Stimulated activated CD4-positive, alpha-beta T cell treated with anti-CD3 and anti-CD28 coated beads, Interleukin-2, amount 100 ng/mL, for 24 hours (primary cell): Measurements from ENCODE around the gene COL1A1.

Experiments
- DNase-seq, 2 donors: peaks; one replicate each; pipeline ENCODE4 v3.0.0-alpha.2; 2020

The COL1A1 gene

DNA sequence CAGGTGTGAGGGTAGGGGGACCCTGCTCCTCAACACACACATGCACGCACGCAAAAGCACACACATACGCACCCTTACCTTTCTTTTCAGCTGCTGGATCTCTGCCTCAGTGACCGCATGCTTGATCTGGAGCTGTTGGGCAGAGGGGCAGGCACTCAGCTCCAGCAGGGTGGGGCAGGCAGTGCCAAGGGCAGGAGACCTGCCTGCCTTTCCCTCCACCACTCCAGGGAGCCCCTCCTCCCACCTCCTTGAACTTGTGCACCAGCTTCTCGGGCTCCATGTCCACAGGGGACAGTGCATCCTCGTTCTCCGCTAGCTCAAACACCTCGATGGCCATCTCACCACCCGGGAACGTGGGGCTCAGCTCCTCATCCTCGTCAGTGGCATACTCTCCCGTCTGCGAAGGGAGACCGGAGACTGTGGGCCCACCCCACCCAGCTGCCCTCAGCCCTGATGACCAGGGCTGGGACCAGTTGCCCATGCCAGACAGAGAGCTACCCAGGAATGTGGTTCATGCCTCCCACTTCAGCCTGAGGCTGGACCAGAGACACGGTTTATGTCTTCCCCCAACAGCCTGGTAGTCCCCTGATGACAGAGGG is 62.1 kb downstream of the COL1A1 start:
- DNase-seq: no peak

DNA sequence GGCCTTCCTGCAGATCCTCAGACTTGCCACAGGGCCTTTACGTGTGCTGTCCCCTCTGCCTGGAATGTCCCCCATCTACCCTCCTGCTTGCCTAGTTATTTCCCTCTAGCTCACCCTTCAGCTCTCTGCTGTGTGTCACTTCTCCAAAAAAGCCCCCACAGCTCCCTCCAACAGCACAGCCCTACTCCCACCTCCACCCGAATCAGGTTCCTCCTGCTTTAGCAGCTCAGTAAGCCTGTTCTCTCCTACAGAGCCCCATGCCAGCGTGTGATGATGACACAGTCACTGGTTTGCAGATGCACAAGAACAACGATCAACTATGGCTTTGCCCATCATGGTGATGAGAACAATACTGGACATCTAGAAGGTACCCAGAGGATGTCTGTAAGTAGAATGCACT is 64.4 kb downstream of the COL1A1 start:
- DNase-seq: no peak

DNA sequence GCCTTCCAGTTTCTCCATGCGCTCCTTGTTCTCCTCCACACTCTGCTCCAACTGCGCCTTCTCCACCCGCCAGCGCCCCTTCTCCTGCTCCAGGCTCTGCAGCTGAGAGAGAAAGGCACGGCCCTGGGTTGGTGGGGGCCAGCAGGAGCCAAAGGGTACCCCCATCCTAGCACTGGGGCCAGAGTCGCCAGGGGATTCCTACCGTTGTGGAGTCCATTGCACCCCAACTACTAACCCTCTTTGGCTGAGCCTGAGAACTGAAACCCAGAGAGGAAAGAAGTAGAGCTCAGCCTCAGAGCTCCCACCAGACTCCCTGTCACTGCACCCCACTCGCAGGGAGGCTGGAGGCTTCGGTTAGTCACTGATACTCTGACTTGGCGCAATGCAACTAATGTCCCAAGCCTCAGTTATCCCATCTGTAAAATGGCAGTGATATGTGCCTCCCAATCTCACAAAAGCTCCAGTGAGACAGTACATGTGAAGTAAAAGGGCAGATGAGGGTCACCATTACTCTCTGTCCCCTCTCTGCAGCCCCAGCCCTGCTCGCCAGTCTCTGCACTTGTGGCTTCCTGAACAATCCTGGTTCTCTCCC is 65.2 kb downstream of the COL1A1 start:
- no peak for DNase-seq

DNA sequence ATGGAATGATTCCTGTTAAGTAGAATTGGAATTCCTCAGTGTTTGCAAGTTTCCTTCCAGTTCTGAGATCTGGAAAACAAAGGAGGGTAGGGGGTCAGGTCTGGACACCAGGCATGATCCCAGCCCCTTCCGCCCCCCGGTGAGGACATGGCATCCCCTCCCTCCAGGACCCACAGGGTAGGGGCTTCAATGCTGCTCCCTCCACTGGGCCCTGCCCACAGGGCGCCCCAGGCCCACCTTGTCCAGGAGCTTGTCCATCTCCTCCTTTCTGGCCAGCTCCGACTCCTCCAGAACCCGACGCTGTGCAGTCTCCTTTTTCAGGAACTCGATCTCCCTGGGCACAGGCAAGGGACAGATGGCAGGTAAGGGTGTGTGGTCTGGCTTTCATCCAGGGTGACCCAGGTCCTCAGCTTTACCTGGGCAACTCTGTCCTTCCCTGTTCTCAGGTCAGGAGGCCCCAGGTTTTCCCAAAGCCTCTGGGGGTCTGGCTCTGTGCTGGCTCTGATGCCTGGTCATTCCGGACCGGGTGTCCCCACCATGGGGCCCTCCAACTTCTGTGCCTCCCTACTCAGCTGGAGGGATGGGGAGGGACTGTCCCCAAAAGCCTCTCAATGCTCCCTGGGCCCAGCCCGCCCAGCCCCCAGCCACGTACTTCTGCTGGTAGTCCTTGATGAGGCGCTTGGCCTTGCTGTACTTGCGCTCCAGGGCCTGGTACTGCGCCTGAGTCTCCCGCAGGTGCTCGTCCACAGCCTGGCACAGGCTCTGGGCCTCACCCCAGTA is 65.9 kb downstream of the COL1A1 start:
- DNase-seq: no peak

DNA sequence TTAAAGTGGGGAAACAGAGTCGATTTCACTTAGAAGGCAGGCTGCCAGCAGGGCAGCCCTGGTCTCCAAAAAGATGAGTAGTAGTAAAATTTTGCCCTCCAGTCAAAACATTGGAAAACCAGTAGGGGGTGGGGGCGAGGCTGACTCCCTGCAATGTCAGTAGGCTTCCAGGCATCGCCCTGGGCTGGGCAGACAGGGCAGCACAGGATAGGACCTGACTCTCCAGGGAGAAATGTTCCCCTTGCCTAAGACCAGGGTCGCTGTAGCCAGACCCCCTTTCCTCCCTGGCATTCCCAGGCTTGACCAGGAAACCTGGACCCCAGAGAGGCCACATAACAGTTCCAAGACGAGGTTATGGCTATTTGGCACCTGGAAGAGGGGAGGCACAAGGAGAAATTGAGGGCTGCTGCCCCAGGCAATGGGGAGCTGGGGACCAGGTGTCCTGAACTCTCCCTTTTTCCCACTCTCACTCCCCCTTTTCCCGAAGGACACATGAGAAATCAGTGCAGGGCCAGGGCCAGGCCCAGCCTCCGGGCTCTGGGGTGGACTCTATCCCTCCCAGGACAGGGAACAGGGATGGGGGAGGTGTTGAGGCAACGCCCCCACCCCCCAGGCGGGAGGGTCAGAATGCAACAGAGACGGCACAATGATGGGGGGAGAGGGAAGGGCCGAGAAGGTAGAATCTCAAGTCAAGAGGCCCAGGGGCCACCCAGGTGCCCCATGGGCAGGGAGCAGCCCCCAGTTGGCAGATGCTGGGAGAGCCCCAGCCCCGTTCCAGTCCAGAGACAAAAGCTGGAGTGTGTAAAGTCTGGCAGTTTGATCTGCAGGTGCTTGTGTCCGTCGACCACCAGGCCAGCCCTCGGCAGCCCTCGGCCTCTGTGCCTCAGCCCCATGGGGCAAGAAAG is 67.0 kb downstream of the COL1A1 start:
- no peak for DNase-seq

DNA sequence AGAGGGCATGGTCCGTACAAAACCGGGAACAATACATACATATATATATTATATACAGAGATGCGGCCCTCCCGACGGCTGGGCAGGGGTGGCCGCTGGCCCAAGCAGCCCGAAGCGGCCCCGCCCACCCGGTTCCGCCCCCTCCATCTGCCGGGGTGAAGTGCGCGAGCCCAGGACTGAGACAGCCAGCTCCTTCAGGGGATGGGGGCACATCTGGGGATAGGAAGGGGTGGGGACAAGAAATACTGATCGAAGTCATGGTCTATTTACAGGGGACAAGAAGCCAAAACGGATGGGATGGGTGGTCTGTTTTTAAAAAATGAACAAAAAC is 67.7 kb downstream of the COL1A1 start:
- no peak for DNase-seq
